HepG2 (cell line): ENCODE data around the gene ZNF281. TPM values are rescaled to one million over a fixed set of nuclear protein-coding genes. Genes with fewer than 3 reads are reported as not detected.

Experiments used
- ATAC-seq: fragments of 200-7000 bp; cut with Tn5 transposase; 3 replicates; pipeline ENCODE4 v1.9.1; 2020; ENCODE audit warnings: mild to moderate bottlenecking, moderate library complexity
- BruUV-seq: library from RNA; stranded (reverse); fragments of 400-500 nt; replicated peaks from 2 replicates; lab custom pipeline; 2021; lab: Mats Ljungman, UMichigan
- CTCF ChIA-PET: fragments of 300-600 bp; formaldehyde crosslinking; extraction: SDS; loops from one replicate; lab custom pipeline; 2021; ENCODE audit warnings: low total read pairs, inconsistent platforms, low intra/inter-chr PET ratio; lab: Yijun Ruan, JAX
- POLR2A ChIA-PET: fragments of 350-600 bp; sonication (Branson Sonifier 250); formaldehyde crosslinking; loops from one replicate; lab custom pipeline; 2020; ENCODE audit warnings: antibody characterized with exemption, inconsistent platforms; lab: Yijun Ruan, JAX
- DNase-seq: peaks from one replicate; pipeline ENCODE4 v3.0.0-alpha.2; 2015; ENCODE audit warnings: low spot score
- FAIRE-seq: peaks from 3 replicates; lab custom pipeline; 2011; peaks lifted over from hg19 to GRCh38; lab: Jason Lieb, UNC
- H2AFZ ChIP-seq: one replicate; pipeline ENCODE4 v1.6.1; 2011; ENCODE audit warnings: low read length, inconsistent platforms
- H3K27ac ChIP-seq: fragments of 300-600 bp; 3 replicates; pipeline ENCODE4 v1.8.0; 2011; ENCODE audit warnings: mixed run types, mild to moderate bottlenecking, mixed read lengths, low read length, inconsistent platforms; ENCODE audit not compliant: insufficient read depth; ENCODE audit errors: extremely low read length
- H3K27me3 ChIP-seq, 2 experiments: fragments of 200-600 bp in 1 of 2; 2 replicates in 1 of 2; 3 replicates in 1 of 2; pipeline versions ENCODE4 v1.6.0 to v1.8.0; 2011; ENCODE audit warnings: low read length in 2 of 2, mild to moderate bottlenecking in 2 of 2, moderate library complexity in 2 of 2, inconsistent platforms in 1 of 2; ENCODE audit not compliant: insufficient read depth in 2 of 2, control insufficient read depth in 1 of 2
- H3K36me3 ChIP-seq, 2 experiments: fragments of 200-600 bp in 1 of 2; replicated peaks in 1 of 2; 2 replicates in 1 of 2; 3 replicates in 1 of 2; pipeline versions ENCODE4 v1.5.1 to v1.8.0; 2011; ENCODE audit warnings: low read length in 2 of 2, inconsistent platforms in 1 of 2; ENCODE audit not compliant: insufficient read depth in 2 of 2, control insufficient read depth in 1 of 2
- H3K4me1 ChIP-seq: 2 replicates; pipeline ENCODE4 v1.5.1; 2012; ENCODE audit warnings: low read length, inconsistent platforms; ENCODE audit not compliant: insufficient read depth
- H3K4me2 ChIP-seq: 2 replicates; pipeline ENCODE4 v1.6.0; 2011; ENCODE audit warnings: low read depth, low read length, inconsistent platforms
- H3K4me3 ChIP-seq, 3 experiments: fragments of 200-600 bp in 1 of 3; sonication (generic), shearing (Covaris generic) in 1 of 3; replicated peaks in 1 of 3; 2 replicates each; pipeline ENCODE4 v1.5.1; 2011 to 2016; ENCODE audit warnings: low read length in 3 of 3, inconsistent platforms in 2 of 3, low read depth in 2 of 3, mild to moderate bottlenecking in 2 of 3, control low read depth in 1 of 3, mixed read lengths in 1 of 3; ENCODE audit not compliant: insufficient read depth in 1 of 3
- H3K79me2 ChIP-seq: one replicate; pipeline ENCODE4 v1.6.1; 2011; ENCODE audit warnings: low read length, inconsistent platforms; ENCODE audit not compliant: insufficient read depth
- H3K9ac ChIP-seq: 2 replicates; pipeline ENCODE4 v1.6.0; 2011; ENCODE audit warnings: mild to moderate bottlenecking, low read depth, low read length, inconsistent platforms; ENCODE audit not compliant: insufficient read depth
- H3K9me3 ChIP-seq: 2 replicates; pipeline ENCODE4 v1.5.1; 2012; ENCODE audit warnings: mild to moderate bottlenecking, low read length
- H4K20me1 ChIP-seq: 2 replicates; pipeline ENCODE4 v1.6.0; 2011; ENCODE audit warnings: inconsistent platforms, mild to moderate bottlenecking, low read length, moderate library complexity; ENCODE audit not compliant: insufficient read depth
- ELF3 ChIP-seq: IDR thresholded peaks from 2 replicates; pipeline ENCODE4 v1.6.1; 2016; ENCODE audit warnings: missing genetic modification reagents, missing compliant biosample characterization
- FOXA1 ChIP-seq, 2 experiments: fragments of 450-650 bp in 1 of 2; sonication (generic) in 1 of 2; formaldehyde crosslinking in 1 of 2; IDR thresholded peaks; 2 replicates each; pipeline versions ENCODE4 v1.4.0 to v1.6.1; 2016 to 2020; ENCODE audit warnings: missing genetic modification reagents in 1 of 2
- FOXA3 ChIP-seq: IDR thresholded peaks from 2 replicates; pipeline ENCODE4 v1.6.1; 2016; ENCODE audit warnings: missing genetic modification reagents, missing compliant biosample characterization
- HDAC6 ChIP-seq: fragments of 200-600 bp; sonication (generic); IDR thresholded peaks from 2 replicates; pipeline ENCODE4 v1.7.0; 2017; ENCODE audit warnings: mild to moderate bottlenecking, antibody characterized with exemption, low read length, low read depth
- HMG20B ChIP-seq: conservative IDR thresholded peaks from 2 replicates; pipeline ENCODE4 v1.6.1; 2016; ENCODE audit warnings: missing genetic modification reagents, missing compliant biosample characterization
- IRX3 ChIP-seq: sonication (generic); formaldehyde crosslinking; IDR thresholded peaks from 2 replicates; pipeline ENCODE4 v1.8.1; 2023; ENCODE audit warnings: mild to moderate bottlenecking, low read depth, missing genetic modification reagents, borderline replicate concordance
- KLF13 ChIP-seq: sonication (generic); formaldehyde crosslinking; IDR thresholded peaks from 2 replicates; pipeline ENCODE4 v1.4.0; 2020; ENCODE audit warnings: mild to moderate bottlenecking, missing genetic modification reagents
- MEIS1 ChIP-seq: sonication (generic); formaldehyde crosslinking; IDR thresholded peaks from 2 replicates; pipeline ENCODE4 v1.9.0; 2021; ENCODE audit warnings: mild to moderate bottlenecking, missing genetic modification reagents, moderate library complexity, borderline replicate concordance
- TGIF2 ChIP-seq: IDR thresholded peaks from 2 replicates; pipeline ENCODE4 v1.6.1; 2016; ENCODE audit warnings: control low read depth, missing compliant biosample characterization
- U2AF2 ChIP-seq: fragments of 200-400 bp; formaldehyde crosslinking; IDR thresholded peaks from 2 replicates; pipeline ENCODE4 v1.6.1; 2017; ENCODE audit warnings: low read depth, mild to moderate bottlenecking, low read length
- ZKSCAN1 ChIP-seq: fragments of 150-350 bp; IDR thresholded peaks from 2 replicates; pipeline ENCODE4 v1.6.1; 2014; ENCODE audit warnings: low read length
- ZNF30 ChIP-seq: sonication (generic); formaldehyde crosslinking; IDR thresholded peaks from 2 replicates; pipeline ENCODE4 v1.5.0; 2020; ENCODE audit warnings: mild to moderate bottlenecking, missing genetic modification reagents
- ZNF335 ChIP-seq: sonication (generic); formaldehyde crosslinking; IDR thresholded peaks from 2 replicates; pipeline ENCODE4 v1.4.0; 2020; ENCODE audit warnings: missing genetic modification reagents
- ZNF501 ChIP-seq: sonication (generic); formaldehyde crosslinking; IDR thresholded peaks from 2 replicates; pipeline ENCODE4 v1.5.1; 2020; ENCODE audit warnings: mild to moderate bottlenecking, moderate library complexity, missing genetic modification reagents
- ZNF510 ChIP-seq: sonication (generic); formaldehyde crosslinking; IDR thresholded peaks from 2 replicates; pipeline ENCODE4 v1.4.0; 2020; ENCODE audit warnings: low read depth, mild to moderate bottlenecking, missing genetic modification reagents
- ZNF563 ChIP-seq: sonication (generic); formaldehyde crosslinking; IDR thresholded peaks from 2 replicates; pipeline ENCODE4 v1.8.0; 2022; ENCODE audit warnings: mild to moderate bottlenecking, moderate library complexity, missing genetic modification reagents
- WGBS: methylation state at CpG from one replicate; pipeline ENCODE4 v1.1.6; 2017; ENCODE audit warnings: low lambda C conversion rate; 5-methylcytosine and 5-hydroxymethylcytosine counted together
- in situ Hi-C: cut with HindIII; loops from 2 replicates; pipeline ENCODE4 v1.10.0; 2017; ENCODE audit warnings: low pct_unique_long_range_greater_than_20kb; ENCODE audit not compliant: extremely low pct_ligation_motif_present
- intact Hi-C: fragments of 100-400 bp; cut with micrococcal nuclease; formaldehyde crosslinking; loops from one replicate; pipeline ENCODE4 v1.10.0; 2022; ENCODE audit not compliant: unreplicated experiment
- polyA plus RNA-seq, 8 experiments: library from polyadenylated mRNA; depleted of rRNA in 3 of 8; stranded (reverse) in 7 of 8; unstranded in 1 of 8; fragments of >200 nt; fragmentation: Illumina TruSeq in 4 of 8; extraction: Trizol in 4 of 8; gene quantifications; 2 replicates each; pipeline versions ENCODE4 v1.2.1 to v1.2.3, GENCODE V29; 2011 to 2016; ENCODE audit warnings: low read depth in 4 of 8, missing spikeins in 1 of 8, mixed read lengths in 1 of 8; ENCODE audit not compliant: insufficient read depth in 1 of 8
- total RNA-seq, 5 experiments: library from RNA; depleted of rRNA; stranded (reverse); fragments of >200 nt; fragmentation: Illumina TruSeq; extraction: Trizol; gene quantifications; 2 replicates each; pipeline ENCODE4 v1.2.3, GENCODE V29; 2016; ENCODE audit warnings: low read depth in 1 of 5
- TF ChIP-seq, protein P1 (sequence below): sonication (generic); formaldehyde crosslinking; IDR thresholded peaks from 2 replicates; pipeline ENCODE4 v1.4.0; 2020; ENCODE audit warnings: missing genetic modification reagents, borderline replicate concordance

Gene ZNF281
- total and polyA plus RNA-seq, 2 of the 13 experiments (the other 11 are each of a cell fraction or from before 2014, with no cell fraction given): 7.7 to 20.6 TPM

DNA sequence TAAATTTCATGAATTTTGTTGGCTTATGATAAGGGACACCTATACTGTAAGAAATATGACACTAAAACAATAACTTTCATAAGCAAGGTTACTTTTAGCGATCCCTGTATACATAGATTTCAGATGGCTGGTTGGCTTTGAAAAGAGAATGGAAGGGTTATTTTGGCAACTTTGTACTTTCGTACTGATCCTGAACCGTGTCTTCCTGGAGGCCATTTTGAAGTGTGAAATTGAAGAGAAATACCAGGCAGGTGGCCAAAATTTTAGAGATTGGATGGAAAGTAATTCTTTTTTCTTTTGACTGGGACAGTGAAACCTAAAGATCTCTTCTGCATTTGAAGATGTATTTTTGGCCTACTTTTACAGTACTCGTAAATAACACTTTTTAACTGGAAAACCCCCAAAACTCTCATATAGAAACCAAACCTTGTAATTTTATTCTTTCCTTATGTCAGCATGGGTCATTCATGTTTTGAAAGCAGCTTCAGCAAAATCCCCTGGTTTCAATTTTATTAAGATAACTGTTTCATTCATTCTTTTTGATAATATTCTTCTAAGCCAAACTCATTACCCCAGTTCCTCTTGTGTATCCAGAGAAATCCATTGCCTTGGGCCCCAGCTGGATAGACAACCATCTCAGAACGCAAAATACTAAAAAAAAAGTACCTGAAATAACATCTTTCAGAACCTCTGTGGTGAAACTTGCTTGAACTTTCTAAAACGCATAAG, 38.4 kb upstream of the ZNF281 start:
- no TSS peak for BruUV-seq
- Histone ChIP-seq H2AFZ (peak overlapping the region; percentile 16), H3K79me2 (no peaks in the 10 kb centered on the region), H4K20me1 (no peaks in the 10 kb centered on the region), H3K36me3 (no peaks in the 10 kb centered on the region), H3K9ac (no peak overlapping the region), H3K4me1 (peaks cover under 1% of the 10 kb centered on the region; the same call in 1 of the 2 replicates), H3K27me3 (no peaks in the 10 kb centered on the region), H3K4me2 (no peak overlapping the region), H3K27ac (no peak overlapping the region), H3K4me3 (no peak overlapping the region), H3K9me3 (no peaks in the 10 kb centered on the region)
- intact Hi-C loops: no loop called here
- in situ Hi-C loops: no loop called here
- ATAC-seq: no peak
- 50% methylated on average over 6 of the region's 6 CpGs for WGBS
- POLR2A ChIA-PET: no interaction called here
- FAIRE-seq: no peak
- no peak for DNase-seq
- TF ChIP-seq MEIS1 (CRISPR knock-in tag): no peak
- TF ChIP-seq U2AF2: no peak
- no peak for TF ChIP-seq ELF3 (CRISPR knock-in tag)
- TF ChIP-seq ZNF563 (CRISPR knock-in tag): no peak
- no peak for TF ChIP-seq TGIF2
- no peak for TF ChIP-seq FOXA3
- TF ChIP-seq FOXA1 (IDR thresholded peaks at IDR 0.05): no peak
- TF ChIP-seq FOXA1 (CRISPR knock-in tag; IDR thresholded peaks at IDR 0.05): no peak
- no peak for TF ChIP-seq ZNF30
- TF ChIP-seq IRX3: no peak
- TF ChIP-seq ZNF335 (CRISPR knock-in tag): no peak
- TF ChIP-seq HDAC6: no peak
- TF ChIP-seq, protein P1, sequence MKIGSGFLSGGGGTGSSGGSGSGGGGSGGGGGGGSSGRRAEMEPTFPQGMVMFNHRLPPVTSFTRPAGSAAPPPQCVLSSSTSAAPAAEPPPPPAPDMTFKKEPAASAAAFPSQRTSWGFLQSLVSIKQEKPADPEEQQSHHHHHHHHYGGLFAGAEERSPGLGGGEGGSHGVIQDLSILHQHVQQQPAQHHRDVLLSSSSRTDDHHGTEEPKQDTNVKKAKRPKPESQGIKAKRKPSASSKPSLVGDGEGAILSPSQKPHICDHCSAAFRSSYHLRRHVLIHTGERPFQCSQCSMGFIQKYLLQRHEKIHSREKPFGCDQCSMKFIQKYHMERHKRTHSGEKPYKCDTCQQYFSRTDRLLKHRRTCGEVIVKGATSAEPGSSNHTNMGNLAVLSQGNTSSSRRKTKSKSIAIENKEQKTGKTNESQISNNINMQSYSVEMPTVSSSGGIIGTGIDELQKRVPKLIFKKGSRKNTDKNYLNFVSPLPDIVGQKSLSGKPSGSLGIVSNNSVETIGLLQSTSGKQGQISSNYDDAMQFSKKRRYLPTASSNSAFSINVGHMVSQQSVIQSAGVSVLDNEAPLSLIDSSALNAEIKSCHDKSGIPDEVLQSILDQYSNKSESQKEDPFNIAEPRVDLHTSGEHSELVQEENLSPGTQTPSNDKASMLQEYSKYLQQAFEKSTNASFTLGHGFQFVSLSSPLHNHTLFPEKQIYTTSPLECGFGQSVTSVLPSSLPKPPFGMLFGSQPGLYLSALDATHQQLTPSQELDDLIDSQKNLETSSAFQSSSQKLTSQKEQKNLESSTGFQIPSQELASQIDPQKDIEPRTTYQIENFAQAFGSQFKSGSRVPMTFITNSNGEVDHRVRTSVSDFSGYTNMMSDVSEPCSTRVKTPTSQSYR (CRISPR knock-in tag): no peak
- no peak for TF ChIP-seq HMG20B (CRISPR knock-in tag)
- TF ChIP-seq ZNF510: no peak
- TF ChIP-seq ZNF501: no peak
- no peak for TF ChIP-seq ZKSCAN1
- TF ChIP-seq KLF13 (CRISPR knock-in tag): no peak
- CTCF ChIA-PET: no interaction called here
